ENCODE measurements around the gene THRSP.
"Not testable (repeated sequence)": the region's sequence is repeated elsewhere in the genome, so short reads cannot be mapped to it uniquely, and the experiment has no call there.

THRSP gene

GRCh38 chr11:78072455-78072854 lies 8.8 kb downstream of the THRSP start:
- Mint-ChIP-seq H3K9me3 (no peaks in the 10 kb centered on the region), H3K36me3 (peaks cover 21% of the 10 kb centered on the region), H3K4me3 (no peak overlapping the region), H3K27me3 (no peaks in the 10 kb centered on the region), H3K4me1 (peaks cover 34% of the 10 kb centered on the region), H3K27ac (peak overlapping the region; percentile 56)

DNA sequence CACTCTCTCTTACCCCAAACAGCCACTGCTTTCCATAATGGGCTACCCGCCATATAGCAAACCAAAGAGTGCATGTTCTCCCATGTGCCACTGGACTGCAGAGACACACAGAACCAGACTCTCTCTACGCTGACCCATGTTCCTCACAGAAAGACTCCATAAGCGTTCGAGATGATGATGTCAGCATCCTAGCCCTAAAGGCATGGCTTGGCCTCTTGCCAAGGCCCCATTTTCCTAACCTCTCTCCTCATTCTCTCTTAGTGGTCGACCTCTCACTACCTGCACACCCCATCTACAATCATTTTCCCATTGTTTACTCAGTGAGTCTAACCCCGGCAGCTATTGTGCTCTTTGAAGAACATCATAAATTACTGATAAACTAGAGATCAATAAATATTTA lies 11.1 kb downstream of the THRSP start:
- no peaks in the 10 kb centered on the region for H3K27me3 Mint-ChIP-seq
- no peak overlapping the region for H3K4me3 Mint-ChIP-seq
- peak overlapping the region; percentile 17 for H3K27ac Mint-ChIP-seq
- H3K36me3 Mint-ChIP-seq, result peaks cover 9% of the 10 kb centered on the region
- peaks cover 46% of the 10 kb centered on the region for H3K4me1 Mint-ChIP-seq
- H3K9me3 Mint-ChIP-seq, result no peaks in the 10 kb centered on the region

DNA sequence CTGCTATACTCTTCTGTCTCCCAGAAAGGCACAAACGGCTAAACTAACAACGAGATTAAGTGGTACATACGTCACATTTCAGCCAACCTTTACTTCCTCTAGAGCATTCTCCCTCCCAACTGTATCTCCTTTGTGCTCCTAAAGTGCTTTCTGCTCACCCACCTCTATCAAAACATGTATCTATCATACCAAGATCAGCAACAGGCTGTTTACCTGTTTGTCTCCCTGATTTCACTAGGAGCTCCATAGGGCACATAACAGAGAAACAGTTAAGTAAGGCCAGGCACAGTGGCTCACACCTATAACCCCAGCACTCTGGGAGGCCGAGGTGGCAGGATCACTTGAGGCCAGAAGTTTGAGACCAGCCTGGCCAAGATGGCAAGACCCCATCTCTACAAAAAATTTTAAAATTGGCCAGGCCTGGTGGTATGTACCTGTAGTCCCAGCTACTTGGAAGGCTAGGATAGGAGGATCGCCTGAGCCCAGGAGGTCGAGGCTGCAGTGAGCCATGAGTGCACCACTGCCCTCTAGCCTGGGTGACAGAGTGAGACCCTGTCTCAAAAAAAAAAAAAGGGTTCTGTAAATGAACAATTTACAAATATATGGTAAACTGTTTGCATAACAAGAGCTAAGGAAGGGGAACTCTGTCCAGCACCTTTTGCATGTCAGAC lies 13.2 kb downstream of the THRSP start:
- peaks cover 4% of the 10 kb centered on the region for H3K36me3 Mint-ChIP-seq
- no peaks in the 10 kb centered on the region for H3K27me3 Mint-ChIP-seq
- peak overlapping the region; percentile 31 for H3K4me3 Mint-ChIP-seq
- H3K9me3 Mint-ChIP-seq, result no peaks in the 10 kb centered on the region
- H3K4me1 Mint-ChIP-seq, result peaks cover 53% of the 10 kb centered on the region
- peak overlapping the region; percentile 19 for H3K27ac Mint-ChIP-seq

DNA sequence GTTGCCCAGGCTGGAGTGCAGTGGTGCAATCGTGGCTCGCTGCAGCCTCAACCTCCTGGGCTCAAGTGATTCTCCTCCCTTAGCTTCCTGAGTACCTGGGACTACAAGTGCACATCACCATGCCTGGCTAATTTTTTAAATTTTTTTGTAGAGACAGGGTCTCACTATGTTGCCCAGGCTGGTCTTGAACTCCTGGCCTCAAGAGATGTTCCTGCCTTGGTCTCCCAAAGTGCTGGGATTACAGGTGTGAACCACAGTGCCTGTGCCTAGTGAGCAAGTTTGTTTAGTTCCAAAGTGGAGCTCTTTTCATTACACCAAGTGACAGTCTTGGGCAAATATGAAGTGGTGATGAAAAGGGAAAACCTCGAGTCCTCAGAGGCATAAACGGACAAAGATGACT lies 13.9 kb downstream of the THRSP start:
- not testable (repeated sequence) for H3K27me3 Mint-ChIP-seq, H3K36me3 Mint-ChIP-seq, H3K9me3 Mint-ChIP-seq, H3K27ac Mint-ChIP-seq
- peak overlapping the region; percentile 93 for H3K4me3 Mint-ChIP-seq
- peaks cover 50% of the 10 kb centered on the region for H3K4me1 Mint-ChIP-seq

- Mint-ChIP-seq H3K4me3 (peak overlapping the region; percentile 93), H3K27ac (peak overlapping the region; percentile 76), H3K4me1 (peaks cover 48% of the 10 kb centered on the region)
Observed at GRCh38 chr11:78078218-78079167, 14.8 kb downstream of the THRSP start.

GRCh38 chr11:78079232-78080083 lies 15.8 kb downstream of the THRSP start, which contains the start of gene NDUFC2:
NDUFC2 (minus strand) TSS chr11:78079862; CDS start chr11:78079744, 118 bp downstream.
- Mint-ChIP-seq H3K27ac (peak within 1 kb of the TSS; percentile 93), H3K9me3 (no peaks in the 10 kb centered on the region), H3K4me3 (peak within 1 kb of the TSS; percentile 93), H3K4me1 (peaks cover 47% of the 10 kb centered on the region), H3K36me3 (no peaks in the 10 kb centered on the region), H3K27me3 (no peaks in the 10 kb centered on the region)

More at GRCh38 chr11:78078218-78079167, 14.8 kb downstream of the THRSP start:
- no peaks in the 10 kb centered on the region for H3K9me3 Mint-ChIP-seq
- H3K27me3 Mint-ChIP-seq, result no peaks in the 10 kb centered on the region
- H3K36me3 Mint-ChIP-seq, result no peaks in the 10 kb centered on the region

DNA sequence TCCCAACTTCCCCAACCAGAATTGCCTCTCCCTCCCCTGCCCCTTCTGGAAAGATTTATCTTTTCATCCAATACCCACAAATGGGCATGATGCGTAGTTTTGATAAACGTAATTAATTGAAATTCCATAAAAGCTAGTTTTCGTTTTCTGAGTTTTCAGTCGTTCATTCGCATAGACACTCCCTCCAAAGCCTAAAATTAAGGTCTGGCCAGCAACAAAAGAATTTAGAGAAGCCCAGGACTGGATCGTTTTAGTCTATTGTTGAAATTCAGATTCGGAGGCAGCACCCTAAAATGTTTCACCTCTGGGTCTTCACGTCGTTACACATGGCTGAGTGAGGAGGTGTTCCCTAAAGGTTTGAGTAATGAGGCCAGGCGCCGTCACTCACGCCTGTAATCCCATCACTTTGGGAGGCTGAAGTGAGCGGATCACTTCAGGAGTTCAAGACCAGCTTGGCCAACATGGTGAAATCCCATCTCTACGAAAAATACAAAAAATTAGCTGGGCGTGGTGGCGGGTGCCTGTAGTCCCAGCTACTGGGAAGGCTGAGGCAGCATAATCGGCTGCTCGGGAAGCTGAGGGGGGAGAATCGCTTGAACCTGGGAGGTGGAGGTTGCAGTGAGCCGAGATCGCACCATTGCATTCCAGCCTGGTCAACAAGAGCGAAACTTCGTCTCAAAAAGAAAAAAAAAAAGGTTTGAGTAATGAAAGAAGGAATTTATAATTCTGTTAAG lies 16.6 kb downstream of the THRSP start:
- Mint-ChIP-seq H3K9me3 (no peaks in the 10 kb centered on the region), H3K4me1 (peaks cover 40% of the 10 kb centered on the region), H3K4me3 (peak overlapping the region; percentile 93), H3K27ac (peak overlapping the region; percentile 93), H3K27me3 (no peaks in the 10 kb centered on the region), H3K36me3 (no peaks in the 10 kb centered on the region)

DNA sequence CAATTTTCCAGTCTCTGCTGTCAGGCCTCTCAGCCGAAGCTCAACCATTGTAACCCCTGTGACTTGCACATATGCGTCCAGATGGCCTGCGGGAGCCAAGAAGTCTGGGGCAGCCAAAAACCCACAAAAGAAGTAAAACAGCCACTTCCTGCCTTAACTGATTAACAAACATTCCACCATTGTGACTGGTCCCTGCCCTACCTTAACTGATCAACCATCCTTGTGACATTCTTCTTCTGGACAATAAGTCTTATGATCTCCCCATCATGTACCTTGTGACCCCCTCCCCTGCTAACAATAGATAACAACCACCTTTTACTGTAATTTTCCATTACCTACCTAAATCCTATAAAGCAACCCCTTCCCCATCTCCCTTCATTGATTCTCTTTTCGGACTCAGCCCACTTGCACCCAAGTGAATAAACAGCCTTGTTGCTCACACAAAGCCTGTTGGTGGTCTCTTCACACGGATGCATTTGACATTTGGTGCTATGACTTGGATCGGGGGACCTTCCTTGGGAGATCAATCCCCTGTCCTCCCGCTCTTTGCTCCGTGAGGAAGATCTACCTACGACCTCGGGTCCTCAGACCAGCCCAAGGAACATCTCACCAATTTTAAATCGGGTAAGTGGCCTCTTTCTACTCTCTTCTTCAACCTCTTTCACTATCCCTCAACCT lies 17.3 kb downstream of the THRSP start:
- H3K27me3 Mint-ChIP-seq, result no peaks in the 10 kb centered on the region
- H3K9me3 Mint-ChIP-seq, result no peaks in the 10 kb centered on the region
- peaks cover 35% of the 10 kb centered on the region for H3K4me1 Mint-ChIP-seq
- H3K27ac Mint-ChIP-seq, result peak overlapping the region; percentile 46
- H3K4me3 Mint-ChIP-seq, result peak overlapping the region; percentile 74
- H3K36me3 Mint-ChIP-seq, result no peaks in the 10 kb centered on the region

GRCh38 chr11:78081583-78081982 lies 17.9 kb downstream of the THRSP start:
- H3K9me3 Mint-ChIP-seq, result no peaks in the 10 kb centered on the region
- no peaks in the 10 kb centered on the region for H3K36me3 Mint-ChIP-seq
- H3K27ac Mint-ChIP-seq, result peak overlapping the region; percentile 56
- peak overlapping the region; percentile 74 for H3K4me3 Mint-ChIP-seq
- no peaks in the 10 kb centered on the region for H3K27me3 Mint-ChIP-seq
- H3K4me1 Mint-ChIP-seq, result peaks cover 30% of the 10 kb centered on the region

DNA sequence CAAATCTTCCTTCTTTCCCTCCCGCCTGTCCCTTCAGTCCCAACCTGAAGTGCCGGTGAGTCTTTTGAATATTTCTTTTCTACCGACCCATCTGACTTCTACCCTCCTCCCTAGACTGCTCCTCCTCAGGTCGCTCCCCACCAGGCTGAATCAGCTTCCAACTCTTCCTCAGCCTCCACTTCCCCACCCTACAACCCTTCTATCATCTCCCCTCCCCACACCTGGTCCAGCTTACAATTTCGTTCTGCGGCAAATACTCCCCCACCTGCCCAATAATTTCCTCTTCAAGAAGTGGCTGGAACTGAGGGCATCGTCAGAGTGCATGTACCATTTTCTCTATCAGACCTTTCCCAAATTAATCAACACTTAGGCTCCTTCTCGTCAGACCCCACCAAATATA lies 18.5 kb downstream of the THRSP start:
- no peaks in the 10 kb centered on the region for H3K27me3 Mint-ChIP-seq
- peaks cover 27% of the 10 kb centered on the region for H3K4me1 Mint-ChIP-seq
- H3K36me3 Mint-ChIP-seq, result no peaks in the 10 kb centered on the region
- H3K4me3 Mint-ChIP-seq, result no peak overlapping the region
- H3K9me3 Mint-ChIP-seq, result no peaks in the 10 kb centered on the region
- H3K27ac Mint-ChIP-seq, result no peak overlapping the region

DNA sequence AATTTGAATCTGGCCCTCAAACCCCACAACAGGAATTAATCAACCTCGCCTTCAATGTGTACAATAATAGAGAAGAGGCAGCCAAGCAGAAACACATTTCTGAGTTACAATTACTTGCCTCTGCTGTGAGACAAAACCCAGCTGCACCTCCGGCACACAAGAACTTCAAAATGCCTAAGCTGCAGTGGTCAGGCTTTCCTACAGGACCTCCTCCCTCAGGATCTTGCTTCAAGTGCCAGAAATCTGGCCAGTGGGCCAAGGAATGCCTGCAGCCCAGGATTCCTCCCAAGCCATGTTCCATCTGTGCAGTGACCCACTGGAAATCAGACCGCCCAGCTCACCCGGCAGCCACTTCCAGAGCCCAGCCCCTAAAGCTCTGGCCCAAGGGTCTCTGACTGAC lies 19.4 kb downstream of the THRSP start:
- no peak overlapping the region for H3K4me3 Mint-ChIP-seq
- no peak overlapping the region for H3K27ac Mint-ChIP-seq
- H3K9me3 Mint-ChIP-seq, result no peaks in the 10 kb centered on the region
- H3K4me1 Mint-ChIP-seq, result peaks cover 19% of the 10 kb centered on the region
- no peaks in the 10 kb centered on the region for H3K27me3 Mint-ChIP-seq
- H3K36me3 Mint-ChIP-seq, result no peaks in the 10 kb centered on the region

- not testable (repeated sequence) for H3K27ac Mint-ChIP-seq, H3K4me3 Mint-ChIP-seq, H3K36me3 Mint-ChIP-seq, H3K9me3 Mint-ChIP-seq, H3K27me3 Mint-ChIP-seq
- peaks cover 13% of the 10 kb centered on the region for H3K4me1 Mint-ChIP-seq
Observed at GRCh38 chr11:78084506-78084905, 20.8 kb downstream of the THRSP start.

GRCh38 chr11:78085972-78086371 lies 22.3 kb downstream of the THRSP start:
- Mint-ChIP-seq H3K9me3 (no peaks in the 10 kb centered on the region), H3K4me1 (peaks cover 10% of the 10 kb centered on the region), H3K4me3 (no peak overlapping the region), H3K27me3 (no peaks in the 10 kb centered on the region), H3K27ac (no peak overlapping the region), H3K36me3 (no peaks in the 10 kb centered on the region)

- H3K9me3 Mint-ChIP-seq, H3K4me1 Mint-ChIP-seq, H3K27me3 Mint-ChIP-seq, H3K27ac Mint-ChIP-seq, H3K36me3 Mint-ChIP-seq, H3K4me3 Mint-ChIP-seq: not testable (repeated sequence)
Observed at GRCh38 chr11:78086521-78087074, 22.9 kb downstream of the THRSP start.
